ENCODE results near the gene CAMTA1.

Gene CAMTA1

GRCh38 chr1:7317888-7318287 lies 532.6 kb downstream of the CAMTA1 start:
- no peak for TF ChIP-seq CTCF (IDR thresholded peaks at IDR 0.05; ENCODE audit: insufficient read depth, low read length, poor library complexity, severe bottlenecking)
- no peak for TF ChIP-seq EZH2phosphoT487 (conservative IDR thresholded peaks at IDR 0.05; ENCODE audit: low read length)
- Histone ChIP-seq H3K9me3 (ENCODE audit: insufficient read depth, low read length) (no peaks in the 10 kb centered on the region), H3K27me3 (ENCODE audit: low read length) (0 out of 2 replicates have a peak, but pooled peaks cover 3% of the 10 kb centered on the region), H3K9me2 (replicated peaks; ENCODE audit: insufficient read depth, low read length) (no peaks in the 10 kb centered on the region), H3K4me3 (ENCODE audit: insufficient read depth, low read length, poor library complexity, severe bottlenecking) (no peak overlapping the region), H2AFZ (ENCODE audit: low read depth, low read length, severe bottlenecking) (no peak overlapping the region), H3F3A (ENCODE audit: insufficient read depth) (no peaks in the 10 kb centered on the region), H3K27ac (ENCODE audit: low read depth, low read length) (no peak overlapping the region), H3K4me2 (ENCODE audit: low read depth, low read length, poor library complexity, severe bottlenecking) (no peak overlapping the region), H3K79me2 (ENCODE audit: insufficient read depth, low read length) (no peaks in the 10 kb centered on the region), H4K20me1 (ENCODE audit: low read depth, low read length) (no peaks in the 10 kb centered on the region), H3K36me3 (ENCODE audit: low read length) (no peaks in the 10 kb centered on the region), H3K9ac (ENCODE audit: low read length) (no peak overlapping the region)

GRCh38 chr1:7319196-7319595 lies 533.9 kb downstream of the CAMTA1 start:
- no peaks in the 10 kb centered on the region for H3F3A ChIP-seq (ENCODE audit: insufficient read depth)
- no peak overlapping the region for H3K9ac ChIP-seq (ENCODE audit: low read length)
- no peaks in the 10 kb centered on the region for H3K79me2 ChIP-seq (ENCODE audit: insufficient read depth, low read length)
- no peaks in the 10 kb centered on the region for H4K20me1 ChIP-seq (ENCODE audit: low read depth, low read length)
- no peak overlapping the region for H3K27ac ChIP-seq (ENCODE audit: low read depth, low read length)
- H3K9me2 ChIP-seq (replicated peaks; ENCODE audit: insufficient read depth, low read length): no peaks in the 10 kb centered on the region
- H3K4me3 ChIP-seq (ENCODE audit: insufficient read depth, low read length, poor library complexity, severe bottlenecking): no peak overlapping the region
- TF ChIP-seq CTCF (IDR thresholded peaks at IDR 0.05; ENCODE audit: insufficient read depth, low read length, poor library complexity, severe bottlenecking) (no peak), EZH2phosphoT487 (conservative IDR thresholded peaks at IDR 0.05; ENCODE audit: low read length) (no peak)
- H2AFZ ChIP-seq (ENCODE audit: low read depth, low read length, severe bottlenecking): no peak overlapping the region
- H3K4me2 ChIP-seq (ENCODE audit: low read depth, low read length, poor library complexity, severe bottlenecking): no peak overlapping the region
- 0 out of 2 replicates have a peak, but pooled peaks cover 3% of the 10 kb centered on the region for H3K27me3 ChIP-seq (ENCODE audit: low read length)
- no peaks in the 10 kb centered on the region for H3K9me3 ChIP-seq (ENCODE audit: insufficient read depth, low read length)
- H3K36me3 ChIP-seq (ENCODE audit: low read length): no peaks in the 10 kb centered on the region

GRCh38 chr1:7320661-7321060 lies 535.4 kb downstream of the CAMTA1 start:
- no peak overlapping the region for H3K9ac ChIP-seq (ENCODE audit: low read length)
- no peaks in the 10 kb centered on the region for H3K9me3 ChIP-seq (ENCODE audit: insufficient read depth, low read length)
- H4K20me1 ChIP-seq (ENCODE audit: low read depth, low read length): no peaks in the 10 kb centered on the region
- no peak overlapping the region for H3K27ac ChIP-seq (ENCODE audit: low read depth, low read length)
- no peaks in the 10 kb centered on the region for H3F3A ChIP-seq (ENCODE audit: insufficient read depth)
- H3K27me3 ChIP-seq (ENCODE audit: low read length): 0 out of 2 replicates have a peak, but pooled peaks cover 3% of the 10 kb centered on the region
- TF ChIP-seq EZH2phosphoT487 (conservative IDR thresholded peaks at IDR 0.05; ENCODE audit: low read length) (no peak), CTCF (IDR thresholded peaks at IDR 0.05; ENCODE audit: insufficient read depth, low read length, poor library complexity, severe bottlenecking) (no peak)
- no peaks in the 10 kb centered on the region for H3K36me3 ChIP-seq (ENCODE audit: low read length)
- H3K9me2 ChIP-seq (replicated peaks; ENCODE audit: insufficient read depth, low read length): no peaks in the 10 kb centered on the region
- H3K4me2 ChIP-seq (ENCODE audit: low read depth, low read length, poor library complexity, severe bottlenecking): no peak overlapping the region
- H3K4me3 ChIP-seq (ENCODE audit: insufficient read depth, low read length, poor library complexity, severe bottlenecking): no peak overlapping the region
- no peaks in the 10 kb centered on the region for H3K79me2 ChIP-seq (ENCODE audit: insufficient read depth, low read length)
- H2AFZ ChIP-seq (ENCODE audit: low read depth, low read length, severe bottlenecking): no peak overlapping the region

All from SU-DHL-6 (cell line).